ENCODE data around the gene MYO7B. TPM values are rescaled to one million over a fixed set of nuclear protein-coding genes. Genes with fewer than 3 reads are reported as not detected.

MYO7B gene
- total RNA-seq, 3 donors from 2014 or later, result 0.32 to 2.3 TPM; not detected in 1

DNA sequence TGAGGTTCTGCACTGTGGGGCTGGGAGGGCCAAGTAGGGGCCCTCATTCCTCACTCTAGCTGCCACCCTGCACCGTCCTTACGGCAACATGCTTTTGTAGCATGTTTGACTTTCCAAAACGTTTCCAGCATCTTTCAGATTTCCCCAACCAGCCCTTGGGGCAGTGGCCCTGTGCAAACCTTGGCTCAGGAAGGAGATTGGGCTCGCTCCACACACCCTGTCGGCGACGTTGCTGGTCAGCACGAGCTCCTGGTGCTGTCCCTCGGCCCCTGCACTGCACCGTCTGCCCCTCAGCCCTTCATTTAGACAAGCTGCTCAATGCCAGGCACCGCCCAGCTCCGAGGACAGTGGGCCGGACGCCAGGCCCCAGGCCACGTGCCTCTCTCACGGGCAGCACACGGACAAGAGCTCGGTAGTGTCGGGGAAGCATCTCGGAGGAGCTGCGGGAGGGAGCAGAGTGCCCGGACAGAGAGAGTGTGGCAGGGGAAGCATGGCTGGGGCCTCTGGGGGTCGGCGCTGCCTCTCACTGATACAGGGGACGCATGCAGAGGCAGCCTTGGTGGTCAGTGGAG, 117.4 kb downstream of the MYO7B start:
- no peak for DNase-seq (ENCODE audit: low spot score in 2 of 2)
- Histone ChIP-seq H3K36me3 (no peaks in the 10 kb centered on the region), H3K4me3 (no peak overlapping the region), H3K27me3 (no peaks in the 10 kb centered on the region), H3K4me1 (no peaks in the 10 kb centered on the region), H3K27ac (peak overlapping the region in 1 of 2 donors; percentile 29), H3K9me3 (no peaks in the 10 kb centered on the region)
- intact Hi-C loops (cut with DNase I; ENCODE audit: low total_unique reads), result no loop called here
- no peak for TF ChIP-seq POLR2A (IDR thresholded peaks at IDR 0.05)
- TF ChIP-seq, protein P1, sequence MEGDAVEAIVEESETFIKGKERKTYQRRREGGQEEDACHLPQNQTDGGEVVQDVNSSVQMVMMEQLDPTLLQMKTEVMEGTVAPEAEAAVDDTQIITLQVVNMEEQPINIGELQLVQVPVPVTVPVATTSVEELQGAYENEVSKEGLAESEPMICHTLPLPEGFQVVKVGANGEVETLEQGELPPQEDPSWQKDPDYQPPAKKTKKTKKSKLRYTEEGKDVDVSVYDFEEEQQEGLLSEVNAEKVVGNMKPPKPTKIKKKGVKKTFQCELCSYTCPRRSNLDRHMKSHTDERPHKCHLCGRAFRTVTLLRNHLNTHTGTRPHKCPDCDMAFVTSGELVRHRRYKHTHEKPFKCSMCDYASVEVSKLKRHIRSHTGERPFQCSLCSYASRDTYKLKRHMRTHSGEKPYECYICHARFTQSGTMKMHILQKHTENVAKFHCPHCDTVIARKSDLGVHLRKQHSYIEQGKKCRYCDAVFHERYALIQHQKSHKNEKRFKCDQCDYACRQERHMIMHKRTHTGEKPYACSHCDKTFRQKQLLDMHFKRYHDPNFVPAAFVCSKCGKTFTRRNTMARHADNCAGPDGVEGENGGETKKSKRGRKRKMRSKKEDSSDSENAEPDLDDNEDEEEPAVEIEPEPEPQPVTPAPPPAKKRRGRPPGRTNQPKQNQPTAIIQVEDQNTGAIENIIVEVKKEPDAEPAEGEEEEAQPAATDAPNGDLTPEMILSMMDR (IDR thresholded peaks at IDR 0.05), result no peak
- TF ChIP-seq POLR2AphosphoS5 (IDR thresholded peaks at IDR 0.05), result no peak

DNA sequence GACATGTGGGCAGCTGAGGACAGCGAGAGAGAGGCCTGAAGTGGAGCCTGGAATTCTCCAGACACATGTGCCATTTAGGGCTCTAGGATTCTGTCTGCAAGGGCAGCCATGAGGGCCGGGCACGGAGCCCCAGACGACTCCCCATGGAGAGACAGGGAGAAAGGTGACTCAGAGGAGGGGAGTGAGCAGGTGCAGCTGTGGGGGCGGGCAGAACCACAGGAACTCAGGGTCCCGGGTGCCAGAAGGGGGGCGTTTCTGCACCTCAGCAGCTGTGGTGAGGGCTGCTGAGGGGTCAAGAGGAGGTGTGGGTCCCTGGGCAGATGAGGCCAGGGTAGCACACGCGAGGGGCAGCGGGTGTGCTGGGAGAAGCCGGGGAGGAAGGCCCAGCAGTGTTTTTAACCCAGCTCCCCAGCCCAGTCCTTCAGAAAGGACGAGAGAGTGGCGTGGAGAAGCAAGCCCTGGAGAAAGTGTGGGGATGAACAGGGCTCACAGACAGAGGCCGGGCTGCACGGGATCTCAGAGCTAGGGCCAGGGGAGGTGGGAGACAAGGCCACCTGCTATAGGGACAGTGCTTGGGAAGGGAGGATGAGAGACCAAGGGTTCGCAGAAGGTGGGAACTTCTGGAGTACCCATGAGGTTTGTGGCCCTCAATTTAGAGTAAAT, 118.1 kb downstream of the MYO7B start:
- Histone ChIP-seq H3K36me3 (no peaks in the 10 kb centered on the region), H3K27me3 (no peaks in the 10 kb centered on the region)
- TF ChIP-seq, protein P1 (IDR thresholded peaks at IDR 0.05), result no peak
- TF ChIP-seq POLR2AphosphoS5 (IDR thresholded peaks at IDR 0.05), result no peak

DNA sequence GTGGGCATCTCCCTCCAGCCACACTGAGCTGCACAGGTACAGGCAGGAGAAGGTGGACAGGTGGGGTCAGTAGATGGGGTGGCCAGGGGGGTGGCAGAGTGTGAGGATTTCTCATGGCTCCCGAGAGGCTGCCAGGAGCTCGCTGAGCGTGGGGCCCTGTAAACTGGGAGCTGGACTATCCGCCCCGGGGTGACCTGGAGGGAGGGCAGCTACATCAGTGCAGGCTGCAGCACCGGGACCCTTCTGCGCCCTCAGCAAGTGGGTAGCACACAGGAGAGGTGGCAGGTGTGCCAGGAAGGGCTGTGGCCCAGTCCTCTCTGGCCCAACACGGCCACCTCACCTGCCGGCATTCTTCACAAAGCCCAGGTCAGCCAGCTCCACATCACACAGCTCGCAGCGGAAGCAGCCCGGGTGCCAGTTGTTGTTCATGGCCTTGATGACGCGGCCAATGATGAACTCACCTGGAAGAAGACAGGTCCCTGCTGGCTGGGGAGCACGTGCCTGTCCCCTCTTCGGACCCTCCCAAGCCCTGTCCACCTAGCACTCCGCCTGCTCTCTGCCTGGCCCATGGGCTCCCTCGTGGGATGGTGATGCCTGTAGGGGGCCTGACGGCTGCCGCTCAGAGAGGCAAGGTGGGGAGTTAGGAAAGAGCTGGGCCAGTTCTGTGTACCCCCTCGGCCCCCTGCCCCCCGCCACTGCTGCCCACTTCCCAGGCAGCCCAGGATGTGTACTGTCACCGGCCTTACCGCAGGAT, 118.8 kb downstream of the MYO7B start:
- Histone ChIP-seq H3K27me3 (no peaks in the 10 kb centered on the region), H3K36me3 (no peaks in the 10 kb centered on the region), H3K9me3 (no peaks in the 10 kb centered on the region), H3K4me3 (no peak overlapping the region), H3K4me1 (no peaks in the 10 kb centered on the region), H3K27ac (no peak overlapping the region)
- TF ChIP-seq POLR2A (IDR thresholded peaks at IDR 0.05), result no peak
- TF ChIP-seq POLR2AphosphoS5 (IDR thresholded peaks at IDR 0.05), result no peak
- TF ChIP-seq, protein P1 (IDR thresholded peaks at IDR 0.05), result no peak
- intact Hi-C loops (cut with DNase I; ENCODE audit: low total_unique reads), result no loop called here
- DNase-seq (ENCODE audit: low spot score in 2 of 2), result no peak

More for the DNA sequence above, 118.1 kb downstream of the MYO7B start:
- Histone ChIP-seq H3K9me3 (no peaks in the 10 kb centered on the region), H3K4me3 (no peak overlapping the region), H3K4me1 (no peaks in the 10 kb centered on the region), H3K27ac (no peak overlapping the region)
- intact Hi-C loops (cut with DNase I; ENCODE audit: low total_unique reads), result no loop called here
- no peak for DNase-seq (ENCODE audit: low spot score in 2 of 2)

DNA sequence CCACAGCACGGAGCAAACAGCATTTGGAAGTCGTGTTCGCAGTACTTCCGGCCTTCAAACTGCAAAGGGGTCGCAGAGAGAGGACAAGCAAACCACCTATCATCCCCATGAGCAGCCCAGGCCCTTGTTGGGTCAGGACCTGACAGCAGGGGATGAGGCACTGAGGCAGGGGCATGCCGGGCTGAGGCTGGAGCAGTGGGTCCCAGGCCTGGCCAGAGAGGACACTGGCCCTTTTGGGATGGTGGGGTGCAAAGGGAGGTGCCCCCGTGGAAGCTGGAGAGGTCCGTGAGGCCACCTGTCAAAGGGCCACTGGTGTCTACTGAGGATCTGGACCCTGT, 119.3 kb downstream of the MYO7B start:
- Histone ChIP-seq H3K27me3 (no peaks in the 10 kb centered on the region), H3K27ac (peak overlapping the region in 1 of 2 donors; percentile 61), H3K36me3 (no peaks in the 10 kb centered on the region), H3K4me1 (no peaks in the 10 kb centered on the region), H3K4me3 (no peak overlapping the region), H3K9me3 (no peaks in the 10 kb centered on the region)
- DNase-seq (ENCODE audit: low spot score in 2 of 2), result no peak
- TF ChIP-seq POLR2AphosphoS5 (IDR thresholded peaks at IDR 0.05) (no peak), POLR2A (IDR thresholded peaks at IDR 0.05) (no peak)
- TF ChIP-seq, protein P1 (IDR thresholded peaks at IDR 0.05), result no peak
- intact Hi-C loops (cut with DNase I; ENCODE audit: low total_unique reads), result no loop called here

Data from breast epithelium (tissue), 4 donors.